Motor neuron (in vitro differentiated cells): ENCODE data around the gene TMEM95. TPM values are rescaled to one million over a fixed set of nuclear protein-coding genes. Genes with fewer than 3 reads are reported as not detected.

Experiments
- ATAC-seq, 8 experiments: fragments of 200-7000 bp; cut with Tn5 transposase; replicated peaks in 6 of 8; 2 replicates each; pipeline ENCODE4 v1.8.0; 2021; ENCODE audit warnings: mild to moderate bottlenecking in 8 of 8, moderate library complexity in 8 of 8
- H3K27ac ChIP-seq, 2 donors: fragments of 250-450 bp; sonication (Bioruptor Pico); 2 replicates each; pipeline ENCODE4 v1.9.0; 2021; ENCODE audit warnings: antibody characterized with exemption in 2 of 2, mild to moderate bottlenecking in 2 of 2, moderate library complexity in 1 of 2
- H3K4me1 ChIP-seq, 2 donors: fragments of 250-450 bp; sonication (Bioruptor Pico); replicated peaks in 1 of 2; 2 replicates each; pipeline ENCODE4 v1.6.1; 2021; ENCODE audit warnings: antibody characterized with exemption in 2 of 2, mild to moderate bottlenecking in 2 of 2, moderate library complexity in 1 of 2
- H3K4me3 ChIP-seq, 5 donors: fragments of 250-450 bp; sonication (Bioruptor Pico); 2 replicates each; pipeline ENCODE4 v1.9.0; 2021; ENCODE audit warnings: antibody characterized with exemption in 5 of 5, mild to moderate bottlenecking in 5 of 5, moderate library complexity in 4 of 5
- WGBS, 10 experiments: fragments of 450-650 bp; shearing (Covaris generic); methylation state at CpG; one replicate each; pipeline ENCODE4 v1.0.0; 2022; 5-methylcytosine and 5-hydroxymethylcytosine counted together
- in situ Hi-C, 9 experiments: fragments of 400-800 bp; cut with MboI; loops; one replicate each; pipeline ENCODE4 v1.15.0; 2021; ENCODE audit warnings: low sequenced_read_pairs in 9 of 9, low pct_unique_long_range_greater_than_20kb in 2 of 9; ENCODE audit not compliant: unreplicated experiment in 9 of 9
- total RNA-seq, 8 experiments: library from RNA; unstranded; fragments of 300-600 nt; gene quantifications; 2 replicates each; pipeline versions ENCODE4 v1.2.3 to v1.2.4, GENCODE V29; 2022

TMEM95 gene
- total RNA-seq, 8 experiments from 2014 or later = 0.11 to 0.57 (median 0.32) TPM; not detected in 2

GRCh38 chr17:7380321-7380720 lies 25.4 kb downstream of the TMEM95 start:
- 0 to 82% (median 32%) methylated on average over 2 to 7 of the region's 7 CpGs; no CpG with 5 or more reads in 5 of the 10 experiments for WGBS, 10 experiments
- ATAC-seq = peak in 4 of 8 experiments; percentile 2 to 77 (median 56)

GRCh38 chr17:7380855-7381683 lies 26.1 kb downstream of the TMEM95 start, which contains the start of gene TNK1:
Gene TNK1, plus strand, starts transcription at chr17:7381089. Its CDS starts 1,838 bp downstream, at chr17:7382927.
- peak in 4 of 8 experiments; percentile 2 to 70 (median 47) for ATAC-seq
- in situ Hi-C loops = no loop called here
- WGBS, 10 experiments = 0 to 60% (median 6%) methylated on average over 1 to 17 of the region's 52 CpGs; no CpG with 5 or more reads in 6 of the 10 experiments
- Histone ChIP-seq H3K27ac (no peak within 1 kb of the TSS), H3K4me1 (peaks cover 10 to 15% of the 10 kb centered on the region in 2 donors), H3K4me3 (peak within 1 kb of the TSS in 2 of 5 donors; percentile 7 to 8)

More at GRCh38 chr17:7380321-7380720, 25.4 kb downstream of the TMEM95 start:
- H3K27ac ChIP-seq = no peak overlapping the region
- in situ Hi-C loops = no loop called here
- H3K4me1 ChIP-seq = peaks cover 10 to 15% of the 10 kb centered on the region in 2 donors
- H3K4me3 ChIP-seq = no peak overlapping the region

GRCh38 chr17:7382901-7383300 lies 27.9 kb downstream of the TMEM95 start:
- in situ Hi-C loops = no loop called here
- peaks cover 10 to 15% of the 10 kb centered on the region in 2 donors for H3K4me1 ChIP-seq
- H3K4me3 ChIP-seq = no peak overlapping the region
- ATAC-seq = no peak
- H3K27ac ChIP-seq = no peak overlapping the region
- 20 to 100% (median 83%) methylated on average over 1 to 4 of the region's 10 CpGs; no CpG with 5 or more reads in 4 of the 10 experiments for WGBS, 10 experiments

- WGBS, 10 experiments = no CpG with 5 or more reads among the region's 11 CpGs
- in situ Hi-C loops = no loop called here
- no peak for ATAC-seq
- H3K4me3 ChIP-seq = no peak overlapping the region
- H3K4me1 ChIP-seq = peaks cover 10 to 15% of the 10 kb centered on the region in 2 donors
- no peak overlapping the region for H3K27ac ChIP-seq
Observed at GRCh38 chr17:7383371-7383741, 28.4 kb downstream of the TMEM95 start.

- in situ Hi-C loops = no loop called here
- H3K27ac ChIP-seq = no peak overlapping the region
- H3K4me3 ChIP-seq = peak overlapping the region; percentile 16 to 29 (median 23)
- H3K4me1 ChIP-seq = peaks cover 10 to 15% of the 10 kb centered on the region in 2 donors
- ATAC-seq = peak in 7 of 8 experiments; percentile 75 to 97 (median 94)
- 19% methylated on average over 9 of the region's 65 CpGs; no CpG with 5 or more reads in 9 of the 10 experiments for WGBS, 10 experiments
Observed at GRCh38 chr17:7383742-7384488, 29.0 kb downstream of the TMEM95 start.

- in situ Hi-C loops = no loop called here
- Histone ChIP-seq H3K4me3 (peak overlapping the region; percentile 16 to 29 (median 23)), H3K4me1 (peaks cover 10 to 15% of the 10 kb centered on the region in 2 donors), H3K27ac (no peak overlapping the region)
- WGBS, 10 experiments = 50 to 92% methylated on average over 2 to 5 of the region's 23 CpGs; no CpG with 5 or more reads in 8 of the 10 experiments
- peak in 2 of 8 experiments; percentile 4 to 7 for ATAC-seq
Observed at GRCh38 chr17:7384489-7385081, 29.6 kb downstream of the TMEM95 start.

- 80 to 93% (median 89%) methylated on average over 3 to 4 of the region's 10 CpGs; no CpG with 5 or more reads in 6 of the 10 experiments for WGBS, 10 experiments
- Histone ChIP-seq H3K4me3 (no peak overlapping the region), H3K27ac (no peak overlapping the region), H3K4me1 (peaks cover 14 to 16% of the 10 kb centered on the region in 2 donors)
- in situ Hi-C loops = no loop called here
- no peak for ATAC-seq
Observed at GRCh38 chr17:7388856-7389255, 33.9 kb downstream of the TMEM95 start.

GRCh38 chr17:7389924-7390910 lies 35.3 kb downstream of the TMEM95 start:
- WGBS, 10 experiments = 55 to 100% (median 70%) methylated on average over 2 to 6 of the region's 19 CpGs; no CpG with 5 or more reads in 5 of the 10 experiments

GRCh38 chr17:7391307-7391706 lies 36.4 kb downstream of the TMEM95 start:
- in situ Hi-C loops = no loop called here
- no peak overlapping the region for H3K27ac ChIP-seq
- H3K4me3 ChIP-seq = no peak overlapping the region
- peaks cover 14 to 15% of the 10 kb centered on the region in 2 donors for H3K4me1 ChIP-seq
- no peak for ATAC-seq
- WGBS, 10 experiments = 62 to 100% (median 85%) methylated on average over 2 of the region's 2 CpGs; no CpG with 5 or more reads in 5 of the 10 experiments

More at GRCh38 chr17:7389924-7390910, 35.3 kb downstream of the TMEM95 start:
- in situ Hi-C loops = no loop called here
- Histone ChIP-seq H3K27ac (no peak overlapping the region), H3K4me3 (no peak overlapping the region), H3K4me1 (peaks cover 11 to 12% of the 10 kb centered on the region in 2 donors)
- ATAC-seq = no peak

- ATAC-seq = no peak
Observed at GRCh38 chr17:7392696-7393612, 38.0 kb downstream of the TMEM95 start.

More at GRCh38 chr17:7392696-7393612, 38.0 kb downstream of the TMEM95 start:
- WGBS, 10 experiments = 60 to 100% (median 96%) methylated on average over 1 to 6 of the region's 42 CpGs; no CpG with 5 or more reads in 5 of the 10 experiments
- H3K4me1 ChIP-seq = peaks cover 14 to 15% of the 10 kb centered on the region in 2 donors
- H3K4me3 ChIP-seq = peak overlapping the region in 3 of 5 donors; percentile 42 to 56 (median 55)
- in situ Hi-C loops = no loop called here
- no peak overlapping the region for H3K27ac ChIP-seq
